HepG2 (cell line): ENCODE results near the gene MEF2A. TPM values are rescaled to one million over a fixed set of nuclear protein-coding genes. Genes with fewer than 3 reads are reported as not detected.

Experiments used
- ATAC-seq: fragments of 200-7000 bp; cut with Tn5 transposase; 3 replicates; pipeline ENCODE4 v1.9.1; 2020; ENCODE audit warnings: mild to moderate bottlenecking, moderate library complexity
- BruUV-seq: library from RNA; stranded (reverse); fragments of 400-500 nt; replicated peaks from 2 replicates; lab custom pipeline; 2021; lab: Mats Ljungman, UMichigan
- CTCF ChIA-PET: fragments of 300-600 bp; formaldehyde crosslinking; extraction: SDS; loops from one replicate; lab custom pipeline; 2021; ENCODE audit warnings: low total read pairs, inconsistent platforms, low intra/inter-chr PET ratio; lab: Yijun Ruan, JAX
- POLR2A ChIA-PET: fragments of 350-600 bp; sonication (Branson Sonifier 250); formaldehyde crosslinking; loops from one replicate; lab custom pipeline; 2020; ENCODE audit warnings: antibody characterized with exemption, inconsistent platforms; lab: Yijun Ruan, JAX
- DNase-seq: peaks from one replicate; pipeline ENCODE4 v3.0.0-alpha.2; 2015; ENCODE audit warnings: low spot score
- FAIRE-seq: peaks from 3 replicates; lab custom pipeline; 2011; peaks lifted over from hg19 to GRCh38; lab: Jason Lieb, UNC
- H2AFZ ChIP-seq: one replicate; pipeline ENCODE4 v1.6.1; 2011; ENCODE audit warnings: low read length, inconsistent platforms
- H3K27ac ChIP-seq: fragments of 300-600 bp; 3 replicates; pipeline ENCODE4 v1.8.0; 2011; ENCODE audit warnings: mixed run types, mild to moderate bottlenecking, mixed read lengths, low read length, inconsistent platforms; ENCODE audit not compliant: insufficient read depth; ENCODE audit errors: extremely low read length
- H3K27me3 ChIP-seq, 2 experiments: fragments of 200-600 bp in 1 of 2; 2 replicates in 1 of 2; 3 replicates in 1 of 2; pipeline versions ENCODE4 v1.6.0 to v1.8.0; 2011; ENCODE audit warnings: low read length in 2 of 2, mild to moderate bottlenecking in 2 of 2, moderate library complexity in 2 of 2, inconsistent platforms in 1 of 2; ENCODE audit not compliant: insufficient read depth in 2 of 2, control insufficient read depth in 1 of 2
- H3K36me3 ChIP-seq, 2 experiments: fragments of 200-600 bp in 1 of 2; replicated peaks in 1 of 2; 2 replicates in 1 of 2; 3 replicates in 1 of 2; pipeline versions ENCODE4 v1.5.1 to v1.8.0; 2011; ENCODE audit warnings: low read length in 2 of 2, inconsistent platforms in 1 of 2; ENCODE audit not compliant: insufficient read depth in 2 of 2, control insufficient read depth in 1 of 2
- H3K4me1 ChIP-seq: 2 replicates; pipeline ENCODE4 v1.5.1; 2012; ENCODE audit warnings: low read length, inconsistent platforms; ENCODE audit not compliant: insufficient read depth
- H3K4me2 ChIP-seq: 2 replicates; pipeline ENCODE4 v1.6.0; 2011; ENCODE audit warnings: low read depth, low read length, inconsistent platforms
- H3K4me3 ChIP-seq, 3 experiments: fragments of 200-600 bp in 1 of 3; sonication (generic), shearing (Covaris generic) in 1 of 3; replicated peaks in 1 of 3; 2 replicates each; pipeline ENCODE4 v1.5.1; 2011 to 2016; ENCODE audit warnings: low read length in 3 of 3, inconsistent platforms in 2 of 3, low read depth in 2 of 3, mild to moderate bottlenecking in 2 of 3, control low read depth in 1 of 3, mixed read lengths in 1 of 3; ENCODE audit not compliant: insufficient read depth in 1 of 3
- H3K79me2 ChIP-seq: one replicate; pipeline ENCODE4 v1.6.1; 2011; ENCODE audit warnings: low read length, inconsistent platforms; ENCODE audit not compliant: insufficient read depth
- H3K9ac ChIP-seq: 2 replicates; pipeline ENCODE4 v1.6.0; 2011; ENCODE audit warnings: mild to moderate bottlenecking, low read depth, low read length, inconsistent platforms; ENCODE audit not compliant: insufficient read depth
- H3K9me3 ChIP-seq: 2 replicates; pipeline ENCODE4 v1.5.1; 2012; ENCODE audit warnings: mild to moderate bottlenecking, low read length
- H4K20me1 ChIP-seq: 2 replicates; pipeline ENCODE4 v1.6.0; 2011; ENCODE audit warnings: inconsistent platforms, mild to moderate bottlenecking, low read length, moderate library complexity; ENCODE audit not compliant: insufficient read depth
- EEA1 ChIP-seq: sonication (generic); formaldehyde crosslinking; IDR thresholded peaks from 2 replicates; pipeline ENCODE4 v1.5.1; 2020; ENCODE audit warnings: mild to moderate bottlenecking, missing genetic modification reagents, borderline replicate concordance
- GTF2F1 ChIP-seq: fragments of 150-350 bp; IDR thresholded peaks from 2 replicates; pipeline ENCODE4 v1.6.1; 2014; ENCODE audit warnings: low read length
- JARID2 ChIP-seq: sonication (generic); formaldehyde crosslinking; IDR thresholded peaks from 2 replicates; pipeline ENCODE4 v1.8.1; 2023; ENCODE audit warnings: missing genetic modification reagents, inconsistent platforms; ENCODE audit not compliant: insufficient replicate concordance
- PLRG1 ChIP-seq: fragments of 450-650 bp; conservative IDR thresholded peaks from 2 replicates; pipeline ENCODE4 v1.6.1; 2016
- SNAPC2 ChIP-seq: sonication (generic); formaldehyde crosslinking; IDR thresholded peaks from 2 replicates; pipeline ENCODE4 v1.8.1; 2022; ENCODE audit warnings: mild to moderate bottlenecking, missing genetic modification reagents
- SRSF4 ChIP-seq: fragments of 200-400 bp; formaldehyde crosslinking; IDR thresholded peaks from one replicate; pipeline ENCODE4 v1.6.1; 2018; ENCODE audit warnings: mild to moderate bottlenecking, low read depth, low read length, moderate library complexity; ENCODE audit not compliant: poor library complexity, severe bottlenecking
- ZBTB26 ChIP-seq: IDR thresholded peaks from 2 replicates; pipeline ENCODE4 v1.6.1; 2016; ENCODE audit warnings: missing compliant biosample characterization, missing genetic modification reagents, borderline replicate concordance
- ZBTB42 ChIP-seq: sonication (generic); formaldehyde crosslinking; IDR thresholded peaks from 2 replicates; pipeline ENCODE4 v1.5.0; 2020; ENCODE audit warnings: mild to moderate bottlenecking, missing genetic modification reagents
- ZNF143 ChIP-seq: sonication (generic); formaldehyde crosslinking; IDR thresholded peaks from 2 replicates; pipeline ENCODE4 v1.4.0; 2020; ENCODE audit warnings: missing genetic modification reagents
- ZNF431 ChIP-seq: sonication (generic); formaldehyde crosslinking; IDR thresholded peaks from 2 replicates; pipeline ENCODE4 v1.9.0; 2022; ENCODE audit warnings: missing genetic modification reagents, low read depth, mild to moderate bottlenecking, borderline replicate concordance
- ZNF709 ChIP-seq: sonication (generic); formaldehyde crosslinking; IDR thresholded peaks from 2 replicates; pipeline ENCODE4 v1.5.0; 2020; ENCODE audit warnings: mild to moderate bottlenecking, missing genetic modification reagents
- ZNF841 ChIP-seq: sonication (generic); formaldehyde crosslinking; IDR thresholded peaks from 2 replicates; pipeline ENCODE4 v1.8.1; 2023; ENCODE audit warnings: missing genetic modification reagents, borderline replicate concordance
- WGBS: methylation state at CpG from one replicate; pipeline ENCODE4 v1.1.6; 2017; ENCODE audit warnings: low lambda C conversion rate; 5-methylcytosine and 5-hydroxymethylcytosine counted together
- in situ Hi-C: cut with HindIII; loops from 2 replicates; pipeline ENCODE4 v1.10.0; 2017; ENCODE audit warnings: low pct_unique_long_range_greater_than_20kb; ENCODE audit not compliant: extremely low pct_ligation_motif_present
- intact Hi-C: fragments of 100-400 bp; cut with micrococcal nuclease; formaldehyde crosslinking; loops from one replicate; pipeline ENCODE4 v1.10.0; 2022; ENCODE audit not compliant: unreplicated experiment
- polyA plus RNA-seq, 8 experiments: library from polyadenylated mRNA; depleted of rRNA in 3 of 8; stranded (reverse) in 7 of 8; unstranded in 1 of 8; fragments of >200 nt; fragmentation: Illumina TruSeq in 4 of 8; extraction: Trizol in 4 of 8; gene quantifications; 2 replicates each; pipeline versions ENCODE4 v1.2.1 to v1.2.3, GENCODE V29; 2011 to 2016; ENCODE audit warnings: low read depth in 4 of 8, missing spikeins in 1 of 8, mixed read lengths in 1 of 8; ENCODE audit not compliant: insufficient read depth in 1 of 8
- total RNA-seq, 5 experiments: library from RNA; depleted of rRNA; stranded (reverse); fragments of >200 nt; fragmentation: Illumina TruSeq; extraction: Trizol; gene quantifications; 2 replicates each; pipeline ENCODE4 v1.2.3, GENCODE V29; 2016; ENCODE audit warnings: low read depth in 1 of 5
- TF ChIP-seq, protein P1 (sequence below): sonication (generic); formaldehyde crosslinking; conservative IDR thresholded peaks from 2 replicates; pipeline ENCODE4 v1.8.0; 2022; ENCODE audit warnings: missing genetic modification reagents
- TF ChIP-seq, protein P2 (sequence below): sonication (generic); formaldehyde crosslinking; IDR thresholded peaks from 2 replicates; pipeline ENCODE4 v1.5.0; 2020; ENCODE audit warnings: missing genetic modification reagents
- TF ChIP-seq, protein P3 (sequence below): sonication (generic); formaldehyde crosslinking; IDR thresholded peaks from 2 replicates; pipeline ENCODE4 v1.4.0; 2020; ENCODE audit warnings: missing genetic modification reagents

Gene MEF2A
- total and polyA plus RNA-seq, 2 of the 13 experiments (the other 11 are each of a cell fraction or from before 2014, with no cell fraction given) = 15.2 to 24.4 TPM

GRCh38 chr15:99631255-99631654, 65.5 kb downstream of the MEF2A start:
- FAIRE-seq (no peak), ATAC-seq (no peak), DNase-seq (no peak)
- TF ChIP-seq SRSF4 (no peak), GTF2F1 (no peak), SNAPC2 (CRISPR knock-in tag) (no peak), ZNF143 (no peak), JARID2 (CRISPR knock-in tag) (no peak), ZNF431 (CRISPR knock-in tag) (no peak)
- TF ChIP-seq, protein P1, sequence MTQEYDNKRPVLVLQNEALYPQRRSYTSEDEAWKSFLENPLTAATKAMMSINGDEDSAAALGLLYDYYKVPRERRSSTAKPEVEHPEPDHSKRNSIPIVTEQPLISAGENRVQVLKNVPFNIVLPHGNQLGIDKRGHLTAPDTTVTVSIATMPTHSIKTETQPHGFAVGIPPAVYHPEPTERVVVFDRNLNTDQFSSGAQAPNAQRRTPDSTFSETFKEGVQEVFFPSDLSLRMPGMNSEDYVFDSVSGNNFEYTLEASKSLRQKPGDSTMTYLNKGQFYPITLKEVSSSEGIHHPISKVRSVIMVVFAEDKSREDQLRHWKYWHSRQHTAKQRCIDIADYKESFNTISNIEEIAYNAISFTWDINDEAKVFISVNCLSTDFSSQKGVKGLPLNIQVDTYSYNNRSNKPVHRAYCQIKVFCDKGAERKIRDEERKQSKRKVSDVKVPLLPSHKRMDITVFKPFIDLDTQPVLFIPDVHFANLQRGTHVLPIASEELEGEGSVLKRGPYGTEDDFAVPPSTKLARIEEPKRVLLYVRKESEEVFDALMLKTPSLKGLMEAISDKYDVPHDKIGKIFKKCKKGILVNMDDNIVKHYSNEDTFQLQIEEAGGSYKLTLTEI (CRISPR knock-in tag) = no peak
- H4K20me1 ChIP-seq = no peaks in the 10 kb centered on the region
- intact Hi-C loops = no loop called here
- H3K79me2 ChIP-seq = peaks cover 34% of the 10 kb centered on the region
- BruUV-seq = no TSS peak
- no peak overlapping the region for H3K9ac ChIP-seq
- no peak overlapping the region for H3K4me2 ChIP-seq
- H3K9me3 ChIP-seq = peaks cover 5% of the 10 kb centered on the region; the same call in 1 of the 2 replicates
- in situ Hi-C loops = no loop called here
- H2AFZ ChIP-seq = no peak overlapping the region
- H3K27ac ChIP-seq = no peak overlapping the region
- H3K27me3 ChIP-seq = no peaks in the 10 kb centered on the region
- WGBS = 63% methylated on average over 2 of the region's 2 CpGs
- H3K36me3 ChIP-seq = peaks cover 1 to 12% of the 10 kb centered on the region in 2 experiments; a peak in 3 of 5 replicates
- ChIA-PET CTCF (no interaction called here), POLR2A (no interaction called here)
- H3K4me1 ChIP-seq = peaks cover 35% of the 10 kb centered on the region
- no peak overlapping the region for H3K4me3 ChIP-seq

- peaks cover 32% of the 10 kb centered on the region for H3K4me1 ChIP-seq
- TF ChIP-seq ZBTB26 (CRISPR knock-in tag) (no peak), ZBTB42 (CRISPR knock-in tag) (no peak), EEA1 (CRISPR knock-in tag) (no peak), ZNF841 (no peak), ZNF709 (no peak), PLRG1 (no peak)
- TF ChIP-seq, protein P2, sequence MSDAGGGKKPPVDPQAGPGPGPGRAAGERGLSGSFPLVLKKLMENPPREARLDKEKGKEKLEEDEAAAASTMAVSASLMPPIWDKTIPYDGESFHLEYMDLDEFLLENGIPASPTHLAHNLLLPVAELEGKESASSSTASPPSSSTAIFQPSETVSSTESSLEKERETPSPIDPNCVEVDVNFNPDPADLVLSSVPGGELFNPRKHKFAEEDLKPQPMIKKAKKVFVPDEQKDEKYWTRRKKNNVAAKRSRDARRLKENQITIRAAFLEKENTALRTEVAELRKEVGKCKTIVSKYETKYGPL = no peak
- TF ChIP-seq, protein P3, sequence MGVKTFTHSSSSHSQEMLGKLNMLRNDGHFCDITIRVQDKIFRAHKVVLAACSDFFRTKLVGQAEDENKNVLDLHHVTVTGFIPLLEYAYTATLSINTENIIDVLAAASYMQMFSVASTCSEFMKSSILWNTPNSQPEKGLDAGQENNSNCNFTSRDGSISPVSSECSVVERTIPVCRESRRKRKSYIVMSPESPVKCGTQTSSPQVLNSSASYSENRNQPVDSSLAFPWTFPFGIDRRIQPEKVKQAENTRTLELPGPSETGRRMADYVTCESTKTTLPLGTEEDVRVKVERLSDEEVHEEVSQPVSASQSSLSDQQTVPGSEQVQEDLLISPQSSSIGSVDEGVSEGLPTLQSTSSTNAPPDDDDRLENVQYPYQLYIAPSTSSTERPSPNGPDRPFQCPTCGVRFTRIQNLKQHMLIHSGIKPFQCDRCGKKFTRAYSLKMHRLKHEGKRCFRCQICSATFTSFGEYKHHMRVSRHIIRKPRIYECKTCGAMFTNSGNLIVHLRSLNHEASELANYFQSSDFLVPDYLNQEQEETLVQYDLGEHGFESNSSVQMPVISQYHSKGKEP (CRISPR knock-in tag) = no peak
Measured at GRCh38 chr15:99632521-99632920, 66.7 kb downstream of the MEF2A start.

More at GRCh38 chr15:99632521-99632920, 66.7 kb downstream of the MEF2A start:
- Histone ChIP-seq H3K79me2 (peaks cover 31% of the 10 kb centered on the region), H2AFZ (no peak overlapping the region), H3K9me3 (peaks cover 5% of the 10 kb centered on the region; the same call in 1 of the 2 replicates), H3K36me3 (peaks cover 1 to 12% of the 10 kb centered on the region in 2 experiments; a peak in 3 of 5 replicates), H3K27me3 (no peaks in the 10 kb centered on the region), H3K27ac (no peak overlapping the region), H3K4me3 (no peak overlapping the region), H3K9ac (no peak overlapping the region), H3K4me2 (no peak overlapping the region), H4K20me1 (no peaks in the 10 kb centered on the region)
- in situ Hi-C loops = no loop called here
- 97% methylated on average over 2 of the region's 2 CpGs for WGBS
- intact Hi-C loops = no loop called here
- no peak for ATAC-seq
- DNase-seq = no peak
- ChIA-PET POLR2A (no interaction called here), CTCF (no interaction called here)
- FAIRE-seq = no peak
- no TSS peak for BruUV-seq
